Measurements from ENCODE around the gene TFE3. TPM values are rescaled to one million over a fixed set of nuclear protein-coding genes. Genes with fewer than 3 reads are reported as not detected.

The TFE3 gene
- polyA plus RNA-seq, 1 donor = 33.5 TPM

- Histone ChIP-seq H3K4me3 (ENCODE audit: low read length) (peak overlapping the region; percentile 79), H3K36me3 (ENCODE audit: control insufficient read depth, insufficient read depth, low read length) (peaks cover 24% of the 10 kb centered on the region), H3K27ac (ENCODE audit: low read length) (peak overlapping the region; percentile 97), H3K27me3 (ENCODE audit: control insufficient read depth, insufficient read depth, low read length) (no peaks in the 10 kb centered on the region), H3K4me1 (ENCODE audit: control insufficient read depth, insufficient read depth, low read length) (peaks cover 26% of the 10 kb centered on the region), H3K9me3 (ENCODE audit: control insufficient read depth, low read depth, low read length) (no peaks in the 10 kb centered on the region)
- peak in 1 of 2 donors; percentile 43 for DNase-seq
- WGBS (ENCODE audit: insufficient coverage, low lambda C conversion rate) = no CpG with 5 or more reads among the region's 10 CpGs
Measured at GRCh38 chrX:49041744-49042580, 1.2 kb downstream of the TFE3 start.

DNA sequence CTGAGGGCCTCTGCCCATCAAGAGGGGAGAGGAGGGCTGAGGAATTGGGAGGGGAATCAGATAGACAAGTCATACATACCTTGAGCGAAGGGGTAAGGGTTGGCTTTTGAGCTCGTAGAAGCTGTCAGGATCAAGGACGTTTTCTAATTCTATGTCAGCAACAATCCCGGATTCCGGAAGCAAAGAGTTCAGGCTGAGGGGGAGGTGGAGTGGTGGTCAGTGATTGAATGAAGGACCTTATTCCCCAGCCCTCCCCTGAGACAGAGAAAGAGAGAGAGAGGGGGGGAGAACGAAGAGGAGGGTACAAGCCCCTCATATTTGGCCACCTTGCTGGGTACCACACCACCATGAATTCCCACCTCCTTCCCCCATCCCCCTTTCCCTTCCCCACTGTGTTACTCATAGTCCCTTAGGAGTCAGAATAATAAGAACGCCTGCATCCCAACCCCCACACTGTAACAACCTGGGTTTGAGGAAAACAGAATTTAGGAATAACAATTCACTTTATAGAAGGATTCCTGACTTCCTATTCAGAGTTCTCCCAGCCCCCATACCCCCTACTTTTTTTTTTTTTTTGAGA, 2.7 kb downstream of the TFE3 start:
- Histone ChIP-seq H3K36me3 (ENCODE audit: control insufficient read depth, insufficient read depth, low read length) (peaks cover 28% of the 10 kb centered on the region), H3K4me3 (ENCODE audit: low read length) (peak overlapping the region; percentile 13), H3K27me3 (ENCODE audit: control insufficient read depth, insufficient read depth, low read length) (no peaks in the 10 kb centered on the region), H3K4me1 (ENCODE audit: control insufficient read depth, insufficient read depth, low read length) (peaks cover 26% of the 10 kb centered on the region), H3K27ac (ENCODE audit: low read length) (peak overlapping the region; percentile 66), H3K9me3 (ENCODE audit: control insufficient read depth, low read depth, low read length) (no peaks in the 10 kb centered on the region)
- WGBS (ENCODE audit: insufficient coverage, low lambda C conversion rate) = no CpG with 5 or more reads among the region's 7 CpGs
- DNase-seq = peak in 1 of 2 donors; percentile 20

DNA sequence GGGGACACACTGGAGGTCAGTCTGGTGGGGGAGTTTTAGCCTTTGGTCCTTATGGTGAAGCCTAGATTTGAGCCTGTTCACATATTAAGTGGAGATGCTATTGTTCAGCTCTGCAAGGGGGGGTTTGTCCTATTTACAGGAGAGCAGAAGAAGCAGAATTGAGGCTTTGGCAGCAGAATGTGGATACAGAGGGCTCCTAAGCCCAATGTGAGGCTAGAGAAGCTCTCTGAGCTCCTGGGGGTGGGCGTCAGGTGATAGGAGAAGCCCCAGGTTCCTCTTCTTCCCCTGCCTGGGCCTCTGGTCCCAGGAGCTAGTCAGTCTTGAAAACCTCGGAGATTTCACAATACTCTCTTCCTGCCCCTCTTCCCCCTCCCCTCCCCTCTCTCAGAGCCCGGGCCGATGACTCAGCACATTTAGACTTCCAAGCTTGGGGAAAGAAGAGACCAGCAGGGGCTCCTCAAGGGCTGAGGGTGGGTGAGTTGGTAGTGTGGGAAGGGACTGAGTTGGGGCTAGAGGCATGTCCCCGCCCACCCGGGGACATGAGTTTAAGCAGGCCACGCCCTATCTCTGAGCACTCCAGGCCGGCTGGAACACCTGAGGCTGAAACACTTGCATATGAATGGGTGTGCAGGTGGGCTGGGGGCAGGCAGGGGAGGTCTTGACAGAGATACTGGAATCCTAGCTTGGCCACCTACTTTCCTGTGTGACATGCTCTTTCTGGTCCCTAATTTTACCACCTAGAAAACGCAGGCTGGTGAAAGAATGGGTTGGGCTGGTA, 3.4 kb downstream of the TFE3 start:
- Histone ChIP-seq H3K36me3 (ENCODE audit: control insufficient read depth, insufficient read depth, low read length) (peaks cover 28% of the 10 kb centered on the region), H3K4me1 (ENCODE audit: control insufficient read depth, insufficient read depth, low read length) (peaks cover 26% of the 10 kb centered on the region), H3K9me3 (ENCODE audit: control insufficient read depth, low read depth, low read length) (no peaks in the 10 kb centered on the region), H3K27ac (ENCODE audit: low read length) (peak overlapping the region; percentile 66), H3K27me3 (ENCODE audit: control insufficient read depth, insufficient read depth, low read length) (no peaks in the 10 kb centered on the region), H3K4me3 (ENCODE audit: low read length) (peak overlapping the region; percentile 13)
- peak; percentile 78 to 85 for DNase-seq
- no CpG with 5 or more reads among the region's 9 CpGs for WGBS (ENCODE audit: insufficient coverage, low lambda C conversion rate)

- Histone ChIP-seq H3K27me3 (ENCODE audit: control insufficient read depth, insufficient read depth, low read length) (no peaks in the 10 kb centered on the region), H3K4me1 (ENCODE audit: control insufficient read depth, insufficient read depth, low read length) (peaks cover 26% of the 10 kb centered on the region), H3K9me3 (ENCODE audit: control insufficient read depth, low read depth, low read length) (no peaks in the 10 kb centered on the region), H3K27ac (ENCODE audit: low read length) (no peak overlapping the region), H3K4me3 (ENCODE audit: low read length) (no peak overlapping the region), H3K36me3 (ENCODE audit: control insufficient read depth, insufficient read depth, low read length) (peaks cover 46% of the 10 kb centered on the region)
- WGBS (ENCODE audit: insufficient coverage, low lambda C conversion rate) = no CpG with 5 or more reads among the region's 15 CpGs
- no peak for DNase-seq
Measured at GRCh38 chrX:49037883-49038475, 5.2 kb downstream of the TFE3 start.

GRCh38 chrX:49030283-49030682, 12.9 kb downstream of the TFE3 start:
- Histone ChIP-seq H3K9me3 (ENCODE audit: control insufficient read depth, low read depth, low read length) (no peaks in the 10 kb centered on the region), H3K27ac (ENCODE audit: low read length) (peak overlapping the region; percentile 58), H3K4me1 (ENCODE audit: control insufficient read depth, insufficient read depth, low read length) (peaks cover 7% of the 10 kb centered on the region), H3K36me3 (ENCODE audit: control insufficient read depth, insufficient read depth, low read length) (peaks cover 30% of the 10 kb centered on the region), H3K4me3 (ENCODE audit: low read length) (no peak overlapping the region), H3K27me3 (ENCODE audit: control insufficient read depth, insufficient read depth, low read length) (no peaks in the 10 kb centered on the region)
- DNase-seq = peak in 1 of 2 donors; percentile 26
- no CpG with 5 or more reads among the region's 6 CpGs for whole genome bisulfite sequencing (ENCODE audit: insufficient coverage, low lambda C conversion rate)

GRCh38 chrX:49029876-49030275, 13.3 kb downstream of the TFE3 start:
- peaks cover 7% of the 10 kb centered on the region for H3K4me1 ChIP-seq (ENCODE audit: control insufficient read depth, insufficient read depth, low read length)
- no peaks in the 10 kb centered on the region for H3K9me3 ChIP-seq (ENCODE audit: control insufficient read depth, low read depth, low read length)
- H3K27me3 ChIP-seq (ENCODE audit: control insufficient read depth, insufficient read depth, low read length) = no peaks in the 10 kb centered on the region
- WGBS (ENCODE audit: insufficient coverage, low lambda C conversion rate) = no CpG with 5 or more reads among the region's 6 CpGs
- H3K4me3 ChIP-seq (ENCODE audit: low read length) = no peak overlapping the region
- H3K27ac ChIP-seq (ENCODE audit: low read length) = peak overlapping the region; percentile 58
- peak; percentile 85 to 91 for DNase-seq
- peaks cover 30% of the 10 kb centered on the region for H3K36me3 ChIP-seq (ENCODE audit: control insufficient read depth, insufficient read depth, low read length)

GRCh38 chrX:49019599-49020249, 23.4 kb downstream of the TFE3 start:
- H3K9me3 ChIP-seq (ENCODE audit: control insufficient read depth, low read depth, low read length) = no peaks in the 10 kb centered on the region
- no peaks in the 10 kb centered on the region for H3K27me3 ChIP-seq (ENCODE audit: control insufficient read depth, insufficient read depth, low read length)
- H3K36me3 ChIP-seq (ENCODE audit: control insufficient read depth, insufficient read depth, low read length) = no peaks in the 10 kb centered on the region
- no CpG with 5 or more reads among the region's 7 CpGs for WGBS (ENCODE audit: insufficient coverage, low lambda C conversion rate)
- DNase-seq = no peak
- H3K4me1 ChIP-seq (ENCODE audit: control insufficient read depth, insufficient read depth, low read length) = no peaks in the 10 kb centered on the region
- no peak overlapping the region for H3K27ac ChIP-seq (ENCODE audit: low read length)
- no peak overlapping the region for H3K4me3 ChIP-seq (ENCODE audit: low read length)

GRCh38 chrX:49019050-49019449, 24.1 kb downstream of the TFE3 start:
- no peaks in the 10 kb centered on the region for H3K27me3 ChIP-seq (ENCODE audit: control insufficient read depth, insufficient read depth, low read length)
- no peak for DNase-seq
- no peak overlapping the region for H3K27ac ChIP-seq (ENCODE audit: low read length)
- H3K9me3 ChIP-seq (ENCODE audit: control insufficient read depth, low read depth, low read length) = no peaks in the 10 kb centered on the region
- no peaks in the 10 kb centered on the region for H3K4me1 ChIP-seq (ENCODE audit: control insufficient read depth, insufficient read depth, low read length)
- H3K36me3 ChIP-seq (ENCODE audit: control insufficient read depth, insufficient read depth, low read length) = no peaks in the 10 kb centered on the region
- no peak overlapping the region for H3K4me3 ChIP-seq (ENCODE audit: low read length)
- no CpG with 5 or more reads among the region's 2 CpGs for WGBS (ENCODE audit: insufficient coverage, low lambda C conversion rate)

DNA sequence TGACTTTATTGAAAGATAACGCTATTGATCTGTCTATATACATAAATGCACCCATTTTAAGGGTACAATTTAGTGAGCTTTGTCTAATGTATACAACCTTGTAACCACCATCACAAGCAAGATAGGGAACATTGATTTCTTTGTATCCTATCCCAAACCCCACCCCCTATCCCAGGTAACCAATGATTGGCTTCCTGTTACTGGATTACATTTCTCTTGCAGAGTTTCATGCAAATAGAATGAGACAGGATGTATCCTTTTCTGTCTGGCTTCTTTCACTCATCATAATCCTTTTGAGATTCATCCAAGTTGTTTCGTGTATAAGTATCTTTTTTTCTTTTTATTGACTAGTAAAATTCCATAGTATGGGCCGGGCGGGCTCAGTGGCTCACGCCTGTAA, 39.5 kb downstream of the TFE3 start:
- H3K36me3 ChIP-seq (ENCODE audit: control insufficient read depth, insufficient read depth, low read length) = peaks cover 6% of the 10 kb centered on the region
- WGBS (ENCODE audit: insufficient coverage, low lambda C conversion rate) = no CpG with 5 or more reads among the region's 5 CpGs
- no peak for DNase-seq
- H3K4me1 ChIP-seq (ENCODE audit: control insufficient read depth, insufficient read depth, low read length) = peaks cover 3% of the 10 kb centered on the region
- H3K9me3 ChIP-seq (ENCODE audit: control insufficient read depth, low read depth, low read length) = no peaks in the 10 kb centered on the region
- no peak overlapping the region for H3K4me3 ChIP-seq (ENCODE audit: low read length)
- no peak overlapping the region for H3K27ac ChIP-seq (ENCODE audit: low read length)
- H3K27me3 ChIP-seq (ENCODE audit: control insufficient read depth, insufficient read depth, low read length) = no peaks in the 10 kb centered on the region
